ENCODE measurements around the gene TARS3.
"Not testable (repeated sequence)": the region's sequence is repeated elsewhere in the genome, so short reads cannot be mapped to it uniquely, and the experiment has no call there.

Gene TARS3

DNA sequence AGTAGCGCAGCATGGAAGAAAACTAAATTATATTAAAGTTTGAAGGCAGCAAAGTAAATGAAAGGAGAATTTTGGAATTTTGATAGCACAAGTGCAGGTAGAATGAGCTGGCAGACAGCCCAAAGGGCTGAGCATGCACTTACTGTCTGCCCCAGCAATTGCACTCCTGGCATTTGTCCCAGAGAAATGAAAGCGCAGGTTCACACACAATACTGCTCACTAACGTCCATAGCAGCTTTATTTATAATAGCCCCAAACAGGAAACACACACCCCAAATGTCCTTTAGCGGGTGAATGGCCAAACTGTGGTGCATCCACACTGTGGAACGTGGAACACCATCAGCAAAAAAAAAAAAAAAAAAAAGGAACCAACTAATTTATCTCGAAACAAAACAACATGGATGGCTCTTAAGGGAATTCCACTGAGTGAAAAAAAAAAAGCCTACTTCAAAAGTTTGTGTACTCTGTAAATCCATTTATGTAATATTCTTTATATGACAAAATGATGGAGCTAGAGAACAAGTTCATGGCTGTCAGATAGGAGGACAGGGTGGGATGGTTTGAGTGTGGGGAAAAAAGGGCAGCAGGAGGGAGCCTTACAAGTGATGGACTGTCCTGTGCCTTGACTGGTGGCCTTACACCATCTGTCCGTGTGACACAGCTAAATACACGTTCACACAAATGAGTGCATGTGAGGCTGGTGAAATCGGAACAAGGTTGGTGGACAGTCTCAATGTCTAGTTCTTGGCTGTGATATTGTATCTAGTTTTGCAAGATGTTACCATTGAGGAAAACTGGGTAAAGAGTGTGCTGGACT is 66.1 kb downstream of the TARS3 start:
- in situ Hi-C loops (cut with HindIII; ENCODE audit: low sequenced_read_pairs), result no loop called here

DNA sequence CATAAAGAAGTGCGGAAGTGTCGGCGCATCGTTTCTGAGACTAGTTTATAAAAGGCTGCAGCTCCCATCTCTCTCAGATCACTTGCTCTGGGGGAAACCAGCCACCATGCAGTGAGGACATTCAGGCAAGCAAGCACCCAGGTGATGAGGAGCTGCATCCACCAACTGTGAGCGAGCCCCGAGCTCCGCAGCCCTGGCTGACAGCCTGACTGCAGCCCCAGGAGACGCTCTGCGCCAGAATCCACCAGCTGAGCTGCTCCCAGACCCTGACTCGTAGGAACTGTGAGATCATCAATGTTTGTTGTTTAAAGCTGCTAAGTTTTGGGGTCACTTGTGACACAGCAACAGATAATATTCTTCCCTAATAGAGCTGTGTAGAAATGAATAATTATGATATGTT is 67.1 kb downstream of the TARS3 start:
- in situ Hi-C loops (cut with HindIII; ENCODE audit: low sequenced_read_pairs), result no loop called here

DNA sequence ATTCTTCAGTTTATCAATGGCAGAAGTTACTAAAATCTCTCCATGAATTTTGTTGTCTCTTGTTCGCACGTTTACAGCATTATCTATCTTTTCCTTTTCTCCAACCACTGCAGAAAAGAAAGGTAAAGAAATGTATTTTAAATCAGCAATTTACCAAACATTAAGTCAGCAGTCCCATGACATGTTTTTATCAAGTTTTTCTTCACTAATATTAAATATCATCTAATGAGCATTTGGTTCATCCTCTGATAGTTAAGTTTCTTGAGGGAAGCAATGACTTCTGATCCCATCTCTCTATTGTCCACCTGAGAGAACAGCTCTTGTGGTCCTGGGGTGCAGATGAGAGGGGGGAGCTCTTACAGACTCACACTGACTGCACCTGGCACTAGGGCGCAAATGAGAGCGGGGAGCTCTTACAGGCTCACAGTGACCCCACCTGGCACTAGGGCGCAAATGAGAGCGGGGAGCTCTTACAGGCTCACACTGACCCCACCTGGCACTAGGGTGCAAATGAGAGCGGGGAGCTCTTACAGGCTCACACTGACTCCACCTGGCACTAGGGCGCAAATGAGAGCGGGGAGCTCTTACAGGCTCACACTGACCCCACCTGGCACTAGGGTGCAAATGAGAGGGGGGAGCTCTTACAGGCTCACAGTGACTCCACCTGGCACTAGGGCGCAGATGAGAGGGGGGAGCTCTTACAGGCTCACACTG is 69.5 kb downstream of the TARS3 start:
- in situ Hi-C loops (cut with HindIII; ENCODE audit: low sequenced_read_pairs), result not testable (repeated sequence)

DNA sequence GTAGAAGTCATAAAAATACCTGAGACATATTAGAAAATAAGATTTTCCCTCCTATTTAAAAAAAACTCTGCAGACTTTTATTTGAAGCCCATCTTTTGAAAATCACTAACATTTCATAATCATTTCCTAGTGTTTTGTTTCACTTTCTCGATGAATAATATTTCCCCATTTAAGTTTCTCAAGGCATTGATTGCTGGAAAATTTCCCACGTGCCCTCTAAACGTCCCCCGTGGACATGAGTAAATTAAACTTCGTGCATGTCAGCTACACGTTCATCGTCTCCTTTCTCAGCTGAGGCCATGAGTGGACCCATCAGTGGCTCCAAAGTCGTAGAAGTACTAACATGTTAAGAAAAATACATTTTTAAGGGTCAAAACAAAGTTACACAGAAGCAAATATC is 70.1 kb downstream of the TARS3 start:
- in situ Hi-C loops (cut with HindIII; ENCODE audit: low sequenced_read_pairs), result no loop called here

DNA sequence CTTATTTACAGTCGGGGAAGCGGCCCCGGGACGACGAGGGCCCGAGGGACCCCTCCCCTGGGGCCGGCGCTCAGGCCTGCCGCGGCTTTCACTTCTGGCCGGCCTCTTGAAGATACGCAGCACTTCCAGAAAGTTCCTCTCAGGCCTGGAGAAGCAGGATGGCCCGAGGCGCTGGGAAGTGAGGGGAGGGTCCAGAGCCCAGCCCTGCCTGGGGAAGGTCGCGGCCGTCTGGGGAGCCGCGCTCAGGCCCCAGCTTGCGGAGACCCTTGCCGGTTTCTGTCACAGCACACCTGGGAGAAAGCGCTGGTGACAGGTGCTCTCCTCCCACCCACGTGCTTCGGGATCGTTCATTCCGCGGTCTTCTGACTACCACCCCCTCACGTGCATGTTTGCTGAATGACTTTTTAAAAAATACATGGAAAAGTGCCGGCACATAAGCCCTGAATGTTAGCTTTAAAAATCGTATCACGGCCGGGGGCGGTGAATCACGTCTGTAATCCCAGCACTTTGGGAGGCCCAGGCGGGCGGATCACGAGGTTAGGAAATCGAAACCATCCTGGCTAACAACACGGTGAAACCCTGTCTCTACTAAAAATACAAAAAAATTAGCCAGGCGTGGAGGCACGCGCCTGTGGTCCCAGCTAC is 71.4 kb downstream of the TARS3 start:
- in situ Hi-C loops (cut with HindIII; ENCODE audit: low sequenced_read_pairs), result no loop called here

DNA sequence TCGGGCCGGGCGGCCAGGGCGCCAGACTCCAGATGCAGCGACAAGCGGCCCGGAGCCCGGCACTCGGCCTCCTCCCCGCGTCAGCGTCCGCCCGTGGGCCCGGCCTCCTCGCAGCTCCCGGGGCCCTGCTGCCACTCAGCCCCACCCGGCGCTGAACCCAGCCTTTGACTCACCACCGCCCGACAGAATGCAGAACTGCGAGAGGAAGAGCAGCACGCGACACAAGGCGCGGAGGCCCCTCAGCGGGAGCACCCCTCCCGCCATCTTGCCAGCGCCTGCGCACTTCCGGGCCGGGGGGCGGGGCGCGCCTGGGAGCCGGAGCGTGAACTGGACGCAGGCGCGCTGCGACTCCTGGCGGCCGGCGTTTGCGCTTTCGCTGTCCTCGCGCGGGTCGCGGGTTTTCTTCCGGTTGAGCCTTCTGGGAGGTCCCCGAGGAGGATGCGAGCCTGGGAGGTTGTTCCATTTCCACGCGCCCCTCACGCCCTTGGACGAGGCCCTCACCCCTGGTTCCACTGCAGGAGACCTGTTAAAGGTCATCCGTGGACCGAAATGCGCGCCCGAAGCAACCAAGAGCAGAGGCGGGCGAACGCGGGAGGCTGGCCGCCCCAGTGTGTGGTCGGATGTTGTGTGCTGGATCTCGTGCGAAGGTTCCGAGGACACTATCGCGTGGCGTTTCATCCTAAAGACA is 72.0 kb downstream of the TARS3 start, which contains the start of gene TM2D3:
Gene TM2D3 (minus strand): TSS at position 284 of the 688 bp plus-strand sequence. CDS start 20 bp downstream, at position 264.
- in situ Hi-C loops (cut with HindIII; ENCODE audit: low sequenced_read_pairs), result no loop called here

DNA sequence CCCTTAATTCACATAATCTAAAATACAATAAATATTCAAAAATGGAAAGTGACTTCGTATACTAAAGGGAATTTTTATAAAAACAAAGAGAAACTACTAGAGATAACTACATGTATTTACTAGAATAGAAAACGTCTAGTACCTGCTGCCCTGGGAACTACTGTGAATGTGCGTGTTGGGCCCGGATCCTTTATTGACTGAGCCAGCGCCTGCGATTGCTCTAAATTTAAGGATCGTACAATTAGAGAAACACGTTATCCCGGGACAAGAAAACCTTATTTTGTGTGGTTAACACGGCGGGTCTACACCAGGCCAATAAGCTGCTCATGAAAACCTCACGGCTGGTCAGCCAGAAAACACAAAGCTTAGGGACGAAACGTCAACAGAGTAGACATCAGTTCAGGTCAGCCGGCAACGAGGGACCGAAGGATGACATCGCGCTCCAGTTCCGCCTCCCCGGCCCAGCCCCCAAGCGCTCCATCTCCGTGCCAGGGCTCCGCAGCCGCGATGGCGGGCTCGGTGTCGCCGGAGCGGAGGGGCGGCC is 72.6 kb downstream of the TARS3 start:
- in situ Hi-C loops (cut with HindIII; ENCODE audit: low sequenced_read_pairs), result no loop called here

DNA sequence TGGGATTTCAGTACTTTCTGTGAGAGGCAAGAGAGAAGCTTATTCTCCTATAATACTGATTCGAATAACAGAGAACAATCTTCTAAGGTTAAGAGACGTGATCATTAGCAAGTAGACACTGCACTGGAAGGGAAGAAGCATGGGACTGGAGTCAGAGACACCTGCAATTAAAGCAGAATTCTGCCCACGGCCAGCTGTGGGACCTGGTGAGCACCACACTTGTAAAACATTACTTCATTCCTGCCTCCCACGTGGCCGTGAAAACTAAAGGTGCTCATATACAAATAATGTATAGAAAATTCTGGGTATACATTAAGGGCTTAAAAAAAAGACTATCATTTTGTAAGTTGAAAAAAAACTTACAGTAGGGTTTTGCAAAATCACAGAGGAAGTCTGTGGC is 74.1 kb downstream of the TARS3 start:
- in situ Hi-C loops (cut with HindIII; ENCODE audit: low sequenced_read_pairs), result no loop called here

DNA sequence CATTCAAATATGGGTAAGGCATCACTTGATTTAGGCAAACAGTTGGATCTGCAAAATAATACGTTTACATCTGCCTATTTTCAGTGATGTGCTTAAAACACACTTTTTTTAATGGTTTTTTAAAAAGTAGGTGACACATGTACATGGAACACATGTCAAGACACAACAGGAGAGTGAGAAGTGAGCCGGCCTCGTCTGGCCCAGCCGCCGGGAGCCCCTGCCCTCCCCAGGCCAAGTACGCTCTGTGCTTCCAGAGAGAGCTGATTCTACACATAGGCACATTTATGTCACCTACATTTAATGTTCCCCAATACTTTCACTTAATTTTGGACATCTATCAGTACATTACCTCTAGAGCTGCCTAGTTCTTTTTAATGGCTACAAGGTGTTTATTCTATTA is 75.9 kb downstream of the TARS3 start:
- in situ Hi-C loops (cut with HindIII; ENCODE audit: low sequenced_read_pairs), result no loop called here

DNA sequence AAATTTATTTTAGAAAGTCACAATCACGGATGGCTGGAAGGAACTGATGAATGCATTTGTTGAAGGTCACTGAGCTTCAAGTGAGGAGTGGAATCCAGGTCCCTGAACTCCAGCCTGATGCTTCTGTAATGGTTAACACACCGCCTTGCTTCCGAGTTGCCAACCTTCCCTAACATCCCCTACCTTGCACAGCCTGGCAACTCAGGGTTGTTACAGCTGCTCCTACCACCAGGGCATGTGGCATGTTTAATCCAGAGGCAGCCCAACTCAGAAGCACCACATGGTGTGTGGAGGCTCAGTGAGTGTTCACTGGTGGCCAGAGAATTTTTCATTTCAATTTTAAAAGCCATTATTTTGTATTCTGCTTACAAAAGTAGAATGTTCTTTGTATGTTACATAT is 77.0 kb downstream of the TARS3 start:
- in situ Hi-C loops (cut with HindIII; ENCODE audit: low sequenced_read_pairs), result no loop called here

DNA sequence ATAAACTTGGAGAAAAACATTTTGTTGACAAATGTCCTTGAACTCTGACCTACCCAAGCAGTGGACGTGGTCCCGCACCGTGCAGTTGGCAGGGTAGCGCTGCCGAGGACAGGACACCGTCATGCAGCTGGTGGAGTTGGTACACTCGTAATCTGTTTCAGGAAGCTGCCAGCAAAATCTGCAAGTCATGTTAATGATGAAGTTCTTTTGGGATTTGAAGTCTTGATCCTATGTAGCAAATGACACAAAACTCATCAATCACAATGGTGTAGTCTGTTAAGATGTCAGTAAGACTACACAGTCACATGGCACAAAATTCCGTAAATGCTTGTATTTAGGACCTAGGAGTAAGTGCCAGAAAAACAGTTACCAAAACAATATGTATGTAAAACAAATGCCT is 77.6 kb downstream of the TARS3 start:
- in situ Hi-C loops (cut with HindIII; ENCODE audit: low sequenced_read_pairs), result no loop called here

DNA sequence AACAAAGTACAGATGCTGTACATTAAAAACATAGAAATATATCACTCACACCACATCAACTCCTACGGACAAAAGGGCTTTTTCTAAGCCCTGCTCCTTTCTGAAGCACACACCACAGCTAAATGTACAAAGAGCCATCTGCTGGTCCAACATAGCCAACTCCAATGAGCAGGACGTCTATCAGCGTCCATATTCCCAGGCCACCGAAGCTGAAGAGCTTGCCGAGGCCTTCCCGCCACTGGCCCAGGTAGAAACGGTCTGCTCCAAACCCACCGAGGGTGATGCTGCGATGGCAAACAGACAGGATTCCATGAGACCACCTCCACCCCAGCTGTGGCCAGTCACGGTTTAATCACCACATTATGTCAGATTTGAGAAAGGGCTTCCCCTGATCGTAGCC is 81.9 kb downstream of the TARS3 start:
- in situ Hi-C loops (cut with HindIII; ENCODE audit: low sequenced_read_pairs), result no loop called here

DNA sequence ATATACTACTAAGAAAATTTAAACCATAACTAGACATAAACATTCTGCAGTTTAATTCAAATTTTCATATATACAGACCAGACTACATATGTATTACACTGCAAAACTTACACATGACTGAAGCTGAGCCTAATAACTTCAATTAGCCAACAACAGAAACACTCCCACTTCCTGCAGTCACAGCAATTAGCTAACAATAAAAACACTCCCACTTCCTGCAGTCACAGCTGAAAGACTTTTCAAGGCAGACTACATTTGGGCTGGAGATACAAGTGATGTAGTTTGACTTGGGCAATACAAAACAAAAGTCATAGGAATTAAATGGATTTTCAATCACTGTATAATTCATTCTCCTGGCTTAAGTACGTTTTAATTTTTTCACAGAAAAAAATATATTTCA is 82.4 kb downstream of the TARS3 start:
- in situ Hi-C loops (cut with HindIII; ENCODE audit: low sequenced_read_pairs), result no loop called here

DNA sequence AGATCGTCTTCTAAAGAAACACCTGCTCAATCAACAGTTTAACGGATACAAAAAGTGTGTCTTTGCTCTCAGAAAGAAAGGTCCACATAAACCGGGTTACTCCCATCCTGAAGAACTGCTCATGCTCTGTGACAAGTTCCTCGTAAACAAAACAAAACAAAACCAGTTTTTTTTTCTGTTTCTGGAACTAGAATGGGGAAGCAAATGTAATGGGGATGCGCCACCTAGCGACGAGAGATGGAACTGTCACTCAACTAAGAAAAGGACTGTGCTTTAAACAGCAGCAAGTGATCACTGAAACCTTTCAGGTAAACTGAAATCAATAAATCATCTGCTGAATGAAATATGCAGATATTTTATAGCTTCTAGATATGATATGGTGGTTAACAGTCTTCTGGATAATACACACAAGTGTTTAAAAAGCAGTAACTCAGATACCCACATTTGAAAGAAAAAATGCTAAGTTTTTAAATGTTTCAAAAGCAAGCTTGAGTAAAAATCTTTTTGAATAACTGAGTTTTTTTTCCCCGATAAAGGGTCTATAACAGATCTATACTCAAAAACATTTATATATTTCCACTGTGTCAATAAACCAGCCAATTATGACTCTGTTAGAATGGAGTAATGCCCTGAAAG is 83.0 kb downstream of the TARS3 start:
- in situ Hi-C loops (cut with HindIII; ENCODE audit: low sequenced_read_pairs), result no loop called here

DNA sequence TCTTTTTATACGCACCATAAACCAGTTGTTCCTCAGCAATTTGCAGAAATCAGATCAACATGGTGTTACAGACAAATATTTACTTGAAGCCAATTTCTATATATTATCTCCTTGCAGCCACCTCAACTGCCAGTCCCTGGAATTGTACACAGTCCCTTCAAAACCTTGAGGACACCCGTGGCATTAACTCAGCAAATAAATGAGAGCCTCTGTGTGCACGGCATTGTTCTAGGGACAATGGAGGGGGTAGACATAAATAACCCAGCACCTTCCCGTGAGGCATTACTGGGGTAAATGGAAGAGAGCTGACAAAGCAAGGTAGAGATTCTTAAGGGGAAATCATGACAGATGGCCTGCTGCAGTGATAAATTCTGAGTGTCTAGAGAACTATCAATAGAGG is 84.6 kb downstream of the TARS3 start:
- in situ Hi-C loops (cut with HindIII; ENCODE audit: low sequenced_read_pairs), result no loop called here

DNA sequence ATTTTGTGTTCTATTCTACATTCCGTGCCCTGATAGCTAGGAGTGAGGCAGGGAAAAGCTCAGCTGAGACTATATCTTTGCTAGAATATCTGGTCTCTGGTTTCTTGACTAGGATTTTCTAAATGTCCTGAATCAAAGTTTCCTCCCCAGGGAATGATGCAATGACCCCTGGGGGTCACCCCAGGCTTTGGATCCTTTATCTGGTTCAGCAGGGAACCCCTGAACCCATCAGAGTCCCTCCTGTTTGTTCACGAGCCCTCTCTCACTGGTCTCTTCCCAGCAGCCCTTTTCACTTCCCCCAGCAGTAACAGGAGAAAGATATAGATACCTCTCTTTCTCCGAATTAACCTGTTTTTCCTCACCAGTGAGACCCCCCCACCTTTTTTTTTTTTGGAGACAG is 86.4 kb downstream of the TARS3 start:
- in situ Hi-C loops (cut with HindIII; ENCODE audit: low sequenced_read_pairs), result no loop called here

DNA sequence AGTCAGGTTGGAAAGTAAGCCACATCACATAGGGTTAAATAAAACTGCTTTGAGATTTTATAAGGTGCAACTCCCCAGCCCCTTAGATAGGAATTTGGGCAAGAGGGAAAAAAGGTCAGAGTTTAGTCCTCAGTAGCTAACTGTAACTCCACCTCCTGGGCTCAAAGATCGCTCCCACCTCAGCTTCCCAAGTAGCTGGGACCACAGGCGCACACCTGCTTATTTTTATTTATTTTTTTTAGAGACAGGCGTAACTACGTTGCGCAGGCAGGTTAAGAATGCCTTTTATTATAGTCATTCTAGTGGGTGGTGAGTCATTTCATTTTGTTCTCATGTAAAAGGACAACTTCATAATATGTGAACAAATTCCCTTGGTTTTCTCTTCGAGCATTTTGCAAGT is 86.8 kb downstream of the TARS3 start:
- in situ Hi-C loops (cut with HindIII; ENCODE audit: low sequenced_read_pairs), result no loop called here

DNA sequence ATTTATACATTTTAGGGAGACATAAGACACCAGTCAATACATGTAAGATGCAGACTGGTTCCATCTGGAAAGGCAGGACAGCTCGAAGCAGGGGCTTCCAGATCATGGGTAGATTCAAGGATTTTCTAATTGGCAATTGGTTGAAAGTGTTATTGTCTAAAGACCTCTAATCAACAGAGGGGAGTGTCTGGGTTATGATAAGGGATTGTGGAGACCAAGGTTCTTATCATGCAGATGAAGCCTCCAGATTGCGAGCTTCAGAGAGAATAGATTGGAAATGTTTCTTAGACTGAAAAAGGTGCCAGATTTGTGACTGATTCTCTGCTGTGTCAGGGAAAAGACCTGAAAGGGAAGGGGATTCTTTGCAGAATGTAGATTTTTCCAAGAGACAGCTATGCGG is 87.2 kb downstream of the TARS3 start:
- in situ Hi-C loops (cut with HindIII; ENCODE audit: low sequenced_read_pairs), result no loop called here

DNA sequence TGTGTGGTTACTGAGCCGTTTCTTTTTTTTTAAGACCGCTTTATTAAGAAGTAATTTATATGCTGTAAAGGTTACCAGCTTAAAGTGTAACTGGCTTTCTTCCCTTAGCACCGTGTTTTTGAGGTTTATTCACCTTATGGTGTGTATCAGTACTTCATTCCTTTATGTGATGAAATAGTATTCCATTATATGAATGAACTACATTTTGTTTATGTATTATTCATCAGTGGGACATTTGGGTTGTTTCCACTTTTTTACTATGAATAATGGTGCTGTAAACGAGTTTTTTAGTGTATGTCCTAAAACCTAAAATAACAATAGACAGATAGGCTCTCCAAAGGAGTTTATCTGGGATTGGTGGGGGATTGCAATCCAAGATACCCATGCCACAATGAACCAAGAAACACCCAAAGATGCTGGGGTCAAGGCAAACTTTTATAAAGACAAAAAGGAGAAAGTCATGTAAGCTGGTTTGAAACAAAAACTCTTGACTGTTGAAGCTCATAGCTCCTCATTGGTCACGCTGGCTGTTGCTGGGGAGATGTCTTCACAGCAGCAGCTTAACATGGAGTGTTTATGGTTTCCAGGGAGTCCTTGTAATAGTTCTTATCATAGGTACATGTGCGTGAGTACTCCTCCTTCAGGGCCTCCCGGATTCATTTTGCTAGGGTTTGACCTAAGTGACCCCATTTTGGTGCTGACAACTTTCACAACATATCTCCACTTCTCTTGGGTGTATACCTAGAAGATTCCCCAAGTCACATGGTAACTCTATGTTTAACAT is 88.1 kb downstream of the TARS3 start:
- in situ Hi-C loops (cut with HindIII; ENCODE audit: low sequenced_read_pairs), result no loop called here

DNA sequence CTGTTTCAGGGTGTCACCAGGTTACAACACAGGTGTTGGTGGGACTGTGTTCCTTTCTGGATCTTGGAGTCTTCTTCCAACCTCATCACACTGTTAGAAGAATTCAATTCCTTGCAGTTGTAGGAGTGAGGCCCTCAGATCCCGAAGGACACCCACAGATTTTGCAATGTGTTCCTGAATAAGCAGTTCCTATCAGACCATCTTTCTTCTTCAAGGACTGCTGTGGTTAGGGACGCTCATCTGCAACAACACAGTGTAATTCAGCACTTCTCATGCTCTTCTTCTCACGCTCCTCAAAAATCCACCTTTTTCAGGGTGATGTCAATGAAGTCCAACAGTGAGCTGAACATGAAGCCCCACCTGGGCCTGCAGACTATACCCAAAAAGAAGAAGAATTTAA is 90.9 kb downstream of the TARS3 start:
- in situ Hi-C loops (cut with HindIII; ENCODE audit: low sequenced_read_pairs), result no loop called here
